ENCODE data around the gene CFAP91.
"Not testable (repeated sequence)": the region's sequence is repeated elsewhere in the genome, so short reads cannot be mapped to it uniquely, and the experiment has no call there.

CFAP91 gene

DNA sequence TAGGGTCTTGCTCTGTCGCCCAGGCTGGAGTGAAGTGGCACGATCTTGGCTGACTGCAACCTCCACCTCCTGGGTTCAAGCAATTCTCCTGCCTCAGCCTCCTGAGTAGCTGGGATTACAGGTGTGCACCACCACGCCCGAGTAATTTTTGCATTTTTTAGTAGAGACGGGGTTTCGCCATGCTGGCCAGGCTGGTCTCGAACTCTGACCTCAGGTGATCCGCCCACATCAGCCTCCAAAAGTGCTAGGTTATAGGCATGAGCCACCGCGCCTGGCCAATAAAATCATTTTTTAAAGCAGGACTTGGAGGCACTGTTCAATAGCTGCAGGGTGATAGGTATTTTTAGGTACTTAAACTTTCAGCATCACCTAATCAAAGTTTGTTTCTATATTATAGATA lies 24.6 kb upstream of the CFAP91 start:
- not testable (repeated sequence) for DNase-seq

DNA sequence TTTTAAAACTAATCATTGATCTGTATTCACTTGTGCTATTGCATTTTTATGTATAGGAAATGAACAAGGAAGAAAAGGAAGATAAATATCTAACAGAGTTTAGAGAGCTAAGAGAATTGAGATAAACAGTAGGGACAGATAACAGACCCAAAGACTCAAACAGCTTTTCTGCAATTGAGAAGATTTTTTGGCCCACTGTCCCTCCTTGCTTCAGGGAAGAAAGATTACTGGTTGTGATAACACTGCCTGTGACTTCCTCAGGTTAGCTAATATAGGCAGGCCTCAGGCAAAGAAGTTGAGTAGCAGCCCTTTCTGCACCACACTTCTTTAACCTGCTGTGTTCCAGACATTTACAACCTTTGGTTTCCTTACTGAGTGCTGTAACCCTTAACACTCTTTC lies 22.9 kb upstream of the CFAP91 start:
- no peak for DNase-seq

DNA sequence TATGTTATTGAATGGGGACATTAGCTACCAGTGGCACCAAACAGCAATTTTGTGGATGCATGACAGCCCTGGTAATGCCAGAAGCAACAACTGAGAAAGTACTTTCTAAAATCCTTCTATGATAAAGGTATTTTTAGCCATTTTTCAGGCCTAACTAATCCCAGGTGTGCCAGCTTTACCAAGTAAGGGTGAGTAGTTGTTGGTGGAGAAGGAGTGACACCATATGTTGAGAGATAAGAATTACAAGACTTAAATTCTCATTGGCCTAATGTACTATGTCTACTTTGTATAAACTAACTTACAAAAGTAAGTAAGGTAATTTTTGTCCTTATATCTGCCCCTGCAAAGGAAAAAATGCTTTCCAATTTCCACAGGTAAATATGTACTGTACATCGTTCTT lies 21.5 kb upstream of the CFAP91 start:
- DNase-seq: peak; percentile 40

DNA sequence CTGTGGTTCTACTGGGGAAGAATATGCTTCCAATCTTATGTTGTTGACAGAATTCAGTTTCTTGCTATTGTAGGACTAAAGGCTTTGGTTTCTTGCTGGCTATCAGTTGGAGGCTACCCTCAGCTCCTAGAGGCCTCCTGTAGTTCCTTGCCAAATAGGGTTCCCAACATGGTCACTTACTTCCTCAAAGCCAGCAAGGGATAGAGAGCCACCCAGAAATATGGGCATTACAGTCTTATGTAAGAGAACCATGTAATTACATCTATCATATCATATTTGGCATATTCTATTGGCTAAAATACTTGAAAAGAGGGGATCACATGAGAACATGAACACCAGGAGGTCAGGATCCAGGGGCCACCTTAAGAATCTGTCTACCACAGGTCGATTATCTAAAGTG lies 19.4 kb upstream of the CFAP91 start:
- no peak for DNase-seq

DNA sequence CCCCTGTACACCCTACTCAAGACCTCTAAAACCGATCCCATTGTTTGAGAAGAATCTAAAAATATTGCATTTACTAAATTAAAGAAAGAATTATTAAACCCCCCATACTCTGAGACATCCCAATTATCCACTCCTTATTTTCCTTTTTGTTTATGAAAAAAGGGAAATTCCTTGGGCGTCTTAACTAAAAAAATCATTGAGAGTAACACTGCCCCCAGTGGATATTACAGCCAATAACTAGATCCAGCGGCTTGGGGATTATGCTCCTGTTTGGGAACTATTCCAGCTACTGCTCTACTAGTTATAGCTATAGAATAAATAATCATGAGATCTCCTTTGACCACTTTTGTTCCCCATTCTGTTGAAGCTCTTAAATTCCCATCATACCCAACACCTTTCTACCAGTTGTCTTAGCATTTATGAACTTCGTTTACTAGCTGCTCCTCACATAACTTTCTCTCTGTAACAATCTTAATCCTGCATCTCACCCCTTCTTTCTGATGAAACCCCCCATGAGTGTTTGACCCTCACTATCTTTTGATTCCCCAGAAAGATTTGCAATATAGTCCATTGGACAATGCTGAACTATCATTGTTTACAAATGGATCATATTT lies 12.7 kb upstream of the CFAP91 start:
- DNase-seq: no peak

DNA sequence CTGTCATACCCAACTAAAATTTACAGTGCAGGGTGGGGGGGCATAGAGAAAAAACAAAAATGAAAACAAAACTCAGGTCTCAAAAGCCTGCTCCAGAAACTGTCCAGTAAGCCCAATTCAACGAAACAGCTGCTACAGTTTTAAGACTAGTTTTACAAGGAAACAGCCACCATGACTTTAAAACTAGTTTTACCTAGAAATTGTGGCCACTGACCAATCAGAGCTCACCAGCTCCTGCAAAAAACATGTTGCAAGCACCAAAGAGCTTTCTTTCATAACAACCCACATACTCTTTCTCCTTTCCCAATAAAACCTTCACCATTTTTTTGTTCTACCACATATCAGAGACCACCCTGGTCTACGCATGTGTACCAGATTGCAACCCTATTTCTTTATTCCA lies 7.3 kb upstream of the CFAP91 start:
- no peak for DNase-seq

DNA sequence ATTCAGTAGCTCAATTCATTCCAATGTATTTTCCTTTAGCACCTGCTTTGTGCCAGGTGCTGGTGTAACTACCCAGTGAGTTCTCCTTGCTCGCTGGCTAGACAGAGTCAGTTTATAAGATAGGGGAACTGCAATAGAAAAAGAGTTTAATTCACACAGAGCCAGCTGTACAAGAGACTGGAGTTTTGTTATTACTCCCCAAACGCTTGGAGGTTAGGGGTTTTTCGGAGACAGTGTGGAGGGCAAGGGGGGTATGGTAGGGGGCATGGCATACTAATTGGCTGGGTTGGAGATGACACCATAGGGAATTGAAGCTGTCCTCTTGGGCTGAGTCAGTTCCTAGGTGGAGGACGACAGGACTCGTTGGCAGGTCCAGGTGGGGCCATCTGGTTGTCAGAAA lies 5.4 kb upstream of the CFAP91 start:
- DNase-seq: no peak

DNA sequence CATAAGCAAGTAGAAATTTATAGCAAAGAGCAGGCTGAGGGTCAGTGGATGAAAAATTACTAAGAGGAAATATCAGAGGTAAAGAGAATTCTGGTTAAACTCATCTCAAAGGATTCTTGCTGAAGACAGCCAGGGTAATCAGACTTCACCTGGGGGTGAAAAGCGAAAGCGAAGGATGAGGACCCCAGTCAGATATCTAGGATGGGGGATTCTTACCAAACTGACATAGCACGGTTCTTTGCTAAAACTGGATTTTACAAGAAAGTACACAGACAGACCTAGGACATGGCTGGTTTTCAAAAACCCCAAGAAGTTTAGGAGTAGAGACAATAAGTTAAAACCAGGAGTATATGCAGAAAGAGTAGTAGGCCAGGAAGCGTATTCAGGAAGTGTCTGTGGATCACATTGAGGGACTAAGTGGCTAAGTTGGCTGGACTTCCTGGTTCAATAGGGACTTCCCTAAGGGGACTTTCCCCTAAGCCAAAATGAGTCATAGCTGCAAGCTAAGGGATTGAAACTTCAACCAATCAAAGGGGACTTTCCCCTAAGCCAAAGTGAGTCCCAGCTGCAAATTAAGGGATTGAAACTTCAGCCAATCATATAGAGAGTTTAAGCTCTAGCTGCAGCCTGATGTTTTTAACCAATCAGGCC lies 2.4 kb upstream of the CFAP91 start:
- DNase-seq: peak; percentile 74

DNA sequence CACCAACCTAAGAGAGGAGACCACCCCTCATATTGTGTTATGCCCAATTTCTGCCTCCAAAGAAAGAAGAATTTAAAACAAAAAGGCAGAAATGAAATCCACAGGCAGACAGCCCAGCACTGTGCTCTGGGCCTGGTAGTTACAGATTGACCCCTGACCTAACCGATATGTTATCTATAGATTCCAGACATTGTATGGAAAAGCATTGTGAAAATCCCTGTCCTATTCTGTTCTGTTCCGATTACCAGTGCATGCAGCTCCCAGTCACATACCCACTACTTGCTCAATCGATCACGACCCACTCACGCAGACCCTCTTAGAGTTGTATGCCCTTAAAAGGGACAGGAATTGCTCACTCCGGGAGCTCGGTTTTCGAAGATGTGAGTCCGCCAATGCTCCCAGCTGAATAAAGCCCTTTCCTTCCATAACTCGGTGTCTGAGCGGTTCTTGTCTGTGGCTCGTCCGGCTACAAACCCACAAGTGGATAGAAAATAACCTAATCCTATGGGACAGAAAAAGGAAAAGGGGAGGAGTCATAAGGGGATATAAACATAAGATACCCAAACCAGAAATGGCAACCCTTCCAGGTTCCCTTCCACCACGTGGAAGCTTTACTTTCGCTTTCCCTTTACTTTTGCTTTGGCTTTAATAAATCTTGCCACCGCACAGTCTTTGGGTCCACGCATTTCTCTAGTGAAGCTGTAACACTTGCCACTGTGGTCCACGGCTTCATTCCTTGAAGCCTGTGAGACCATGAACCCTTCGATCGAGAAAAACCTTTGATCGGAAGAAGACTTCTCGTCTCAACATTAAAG lies 1.7 kb upstream of the CFAP91 start:
- DNase-seq: peak; percentile 16

DNA sequence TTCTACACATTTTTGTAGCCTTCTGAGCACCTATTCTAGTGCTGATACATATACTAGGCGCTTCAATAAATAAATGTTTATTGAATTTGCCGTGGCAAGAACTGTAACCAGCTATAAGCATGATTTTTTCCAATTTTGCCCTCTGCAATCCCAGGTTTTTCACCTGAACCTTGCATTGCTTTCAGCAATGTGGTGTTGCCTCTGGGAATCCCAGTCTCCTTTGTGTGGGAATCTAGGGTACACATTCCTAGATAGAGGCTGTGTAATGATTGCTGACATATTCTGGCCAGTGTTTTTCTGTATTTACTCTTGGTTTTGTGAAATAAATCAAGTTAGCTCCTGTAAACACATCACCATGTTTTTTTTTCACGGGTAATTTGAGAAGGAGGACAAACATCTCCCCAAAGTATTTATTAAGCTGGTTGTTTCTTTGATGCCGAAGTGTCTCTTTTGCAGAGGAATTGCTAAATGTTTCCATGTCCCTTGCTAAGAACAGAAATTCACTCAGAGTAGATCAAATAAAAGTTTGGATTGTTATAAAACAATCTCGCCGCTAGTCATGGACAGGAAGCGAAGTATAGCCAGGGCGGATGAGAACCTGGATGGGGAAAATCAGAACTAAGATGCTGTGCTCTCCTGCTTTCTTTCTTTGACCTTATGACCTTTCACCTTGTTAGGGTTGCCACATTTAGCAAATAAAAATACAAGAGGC lies 1.2 kb downstream of the CFAP91 start:
- DNase-seq: no peak

DNA sequence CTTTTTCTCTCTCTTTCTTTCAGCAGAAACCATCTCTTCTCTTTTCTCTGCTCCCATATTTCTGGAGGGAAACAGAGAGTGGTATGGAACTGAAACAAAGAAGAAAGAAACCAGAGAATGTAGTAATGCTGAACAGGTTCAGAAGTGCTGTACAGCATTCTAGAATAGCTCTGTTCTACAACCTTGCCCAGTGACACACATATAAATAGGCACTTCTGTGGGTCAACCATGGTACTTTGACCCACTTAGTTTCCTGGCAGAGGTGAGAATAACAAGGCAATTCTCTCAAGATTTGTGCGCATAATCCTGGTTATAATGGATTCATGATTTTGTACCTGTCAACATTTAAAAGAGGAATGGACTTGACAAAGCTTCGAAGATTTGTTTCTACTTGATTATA lies 12.3 kb downstream of the CFAP91 start:
- DNase-seq: no peak

DNA sequence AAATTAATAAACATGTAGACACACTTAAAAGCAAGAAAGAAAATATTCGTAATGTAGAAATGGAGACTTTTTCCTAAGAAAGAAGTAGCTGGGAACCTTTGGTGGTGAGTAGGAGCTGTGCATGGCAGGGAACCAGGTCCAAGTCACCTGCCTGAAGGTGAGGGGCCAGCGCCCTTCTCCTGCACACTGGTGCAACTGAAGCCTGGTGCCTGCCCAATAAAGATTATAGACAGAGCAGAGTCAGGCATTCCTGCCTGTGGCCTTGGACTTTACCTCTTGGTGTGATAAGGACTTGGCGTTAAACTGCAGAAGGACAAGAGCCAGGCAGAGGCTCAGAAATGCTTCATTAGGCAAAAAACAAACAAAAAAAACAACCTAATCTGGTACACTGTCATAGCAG lies 14.2 kb downstream of the CFAP91 start:
- DNase-seq: no peak

DNA sequence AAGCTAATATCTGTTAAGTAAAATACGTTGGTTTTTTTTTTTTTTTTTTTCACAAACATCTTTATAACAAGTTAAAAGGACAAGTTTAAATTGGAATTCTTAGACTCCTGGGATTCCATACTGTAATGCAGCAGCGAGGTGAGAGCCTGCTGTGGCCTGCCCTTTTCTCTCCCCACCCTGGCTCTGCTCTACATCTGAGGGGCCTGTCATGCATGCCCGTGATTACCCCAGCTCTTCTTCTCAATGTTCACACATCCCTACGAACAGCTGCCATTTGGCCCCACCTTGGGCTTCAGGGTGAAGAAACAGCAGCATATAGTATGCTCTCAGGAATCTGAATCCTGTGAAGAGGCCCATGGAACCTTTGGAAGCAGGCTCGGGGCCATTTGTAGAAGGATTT lies 14.7 kb downstream of the CFAP91 start:
- no peak for DNase-seq

DNA sequence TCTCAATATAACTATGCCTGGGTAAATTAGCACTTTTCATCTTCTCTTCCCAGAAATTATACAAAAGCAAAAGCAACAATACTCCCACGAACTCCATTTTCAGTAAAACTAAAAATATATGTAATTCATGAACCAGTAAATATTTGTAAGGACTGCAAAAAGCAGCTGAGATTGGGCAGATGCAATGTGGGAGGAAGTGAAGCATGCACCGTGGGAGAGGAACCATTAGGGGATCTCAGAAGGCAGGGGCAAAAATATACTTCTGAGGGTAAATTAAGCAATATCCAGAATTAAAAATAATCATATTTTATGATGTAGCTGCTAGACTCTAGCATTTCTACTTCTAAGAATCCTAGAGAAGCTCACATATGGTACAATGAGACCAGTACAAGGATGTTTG lies 20.2 kb downstream of the CFAP91 start:
- DNase-seq: no peak

DNA sequence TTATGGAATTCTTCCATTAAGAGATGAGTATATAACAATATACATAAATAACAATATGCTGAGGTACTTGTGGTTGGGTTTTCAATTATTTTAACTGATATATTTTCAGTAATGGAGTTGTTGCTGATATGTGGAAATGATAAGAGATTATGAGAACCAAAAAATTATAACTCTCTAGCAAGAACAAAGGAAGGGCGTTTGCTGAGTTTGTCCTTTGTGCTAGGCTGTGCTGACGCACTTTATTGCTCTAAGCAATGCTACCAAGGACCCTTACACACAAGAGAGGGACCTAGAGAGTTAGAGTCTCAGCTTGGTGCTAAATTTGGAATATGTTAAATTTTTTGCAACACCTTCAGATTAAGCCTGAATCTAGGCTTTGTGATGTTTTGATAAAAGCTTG lies 24.1 kb downstream of the CFAP91 start:
- DNase-seq: no peak

DNA sequence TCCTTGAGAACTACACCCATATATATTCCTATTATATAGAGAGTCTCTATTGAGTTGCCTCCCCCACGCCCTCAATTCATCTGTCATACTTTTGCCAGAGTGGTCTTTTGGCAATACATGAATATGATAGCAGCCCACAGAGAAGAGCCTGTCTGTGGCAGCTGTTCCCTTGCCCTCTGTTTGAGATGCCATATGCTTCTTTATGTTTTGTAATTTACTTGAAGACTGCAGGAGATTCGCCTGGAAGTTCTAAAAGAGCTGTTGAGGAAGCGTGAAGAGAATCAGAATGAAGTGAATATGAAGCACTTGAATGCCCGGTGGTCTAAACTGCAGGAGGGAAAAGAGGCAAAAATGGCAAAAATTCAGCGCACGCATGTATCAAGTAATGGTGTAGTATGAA lies 27.2 kb downstream of the CFAP91 start:
- no peak for DNase-seq

DNA sequence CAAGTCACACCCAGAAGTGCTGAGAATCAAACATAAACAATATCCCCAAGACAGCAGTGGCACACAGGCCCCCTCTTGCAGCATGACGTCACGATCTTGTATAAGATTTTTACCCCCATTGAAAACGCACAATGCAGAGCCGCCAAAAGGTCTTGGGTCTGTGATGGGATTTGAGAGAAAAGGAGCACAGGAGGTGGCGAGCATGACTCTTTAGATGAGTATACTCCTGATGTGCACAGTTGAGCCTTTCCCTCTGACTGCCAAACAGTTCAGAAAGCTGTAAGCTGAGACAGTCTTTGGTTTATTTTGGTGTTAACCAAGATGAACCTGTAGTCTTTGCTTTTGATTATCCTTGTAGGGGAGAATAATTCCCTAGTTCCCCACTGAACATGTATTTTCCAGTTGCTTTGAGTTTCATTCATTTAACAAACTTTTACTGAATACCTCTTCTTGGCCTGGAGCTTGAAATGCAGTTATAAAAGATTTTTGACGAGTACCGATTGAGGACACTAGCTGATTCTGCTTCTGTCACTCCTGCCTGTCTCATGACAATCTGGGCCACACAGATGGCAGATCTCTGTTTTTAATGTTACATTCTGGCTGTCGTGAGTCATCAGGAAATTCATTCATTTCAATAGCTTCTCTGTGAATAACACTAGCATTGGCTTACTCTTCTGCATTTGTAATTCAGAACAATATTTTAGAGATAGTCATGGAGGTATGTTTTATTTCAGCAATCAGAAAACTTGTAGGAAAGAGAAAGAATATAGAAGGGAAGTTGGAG lies 28.9 kb downstream of the CFAP91 start:
- DNase-seq: no peak

DNA sequence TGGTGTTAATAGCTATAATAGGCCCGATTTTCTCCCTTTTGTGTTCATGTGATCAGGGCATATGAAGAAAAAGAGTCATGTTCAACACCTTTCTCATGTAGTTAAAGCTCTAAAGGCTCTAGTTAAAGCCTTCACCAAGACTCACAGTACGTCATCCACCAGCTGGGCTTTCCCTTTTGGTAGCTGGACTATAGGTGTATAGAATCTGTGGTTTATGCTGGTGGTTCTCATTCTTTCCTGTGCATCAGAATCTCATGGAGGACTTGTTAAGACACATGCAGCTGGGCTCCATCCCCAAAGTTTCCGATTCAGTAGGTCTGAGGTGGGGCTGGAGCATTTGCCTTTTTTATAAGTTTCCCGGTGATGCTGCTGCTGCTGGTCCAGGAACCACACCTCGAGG lies 31.0 kb downstream of the CFAP91 start:
- no peak for DNase-seq

DNA sequence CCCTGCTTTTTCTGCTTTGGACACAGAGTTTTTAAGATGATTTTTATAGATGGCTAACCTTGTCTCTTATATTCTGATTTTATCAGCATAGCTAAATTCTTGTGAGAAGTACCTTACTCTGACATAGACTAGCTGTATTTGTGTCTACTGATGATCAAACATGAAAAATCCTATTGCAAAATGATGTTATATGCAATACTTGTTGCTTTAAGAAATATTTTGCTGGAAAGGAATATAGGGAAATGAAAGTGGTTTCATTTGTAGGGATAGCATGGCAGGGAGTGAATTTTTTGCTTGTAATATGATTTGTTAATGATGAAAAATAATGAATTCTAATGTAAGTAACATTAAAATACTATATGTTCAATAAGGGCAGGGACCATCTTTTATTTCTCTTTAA lies 35.9 kb downstream of the CFAP91 start:
- DNase-seq: no peak

DNA sequence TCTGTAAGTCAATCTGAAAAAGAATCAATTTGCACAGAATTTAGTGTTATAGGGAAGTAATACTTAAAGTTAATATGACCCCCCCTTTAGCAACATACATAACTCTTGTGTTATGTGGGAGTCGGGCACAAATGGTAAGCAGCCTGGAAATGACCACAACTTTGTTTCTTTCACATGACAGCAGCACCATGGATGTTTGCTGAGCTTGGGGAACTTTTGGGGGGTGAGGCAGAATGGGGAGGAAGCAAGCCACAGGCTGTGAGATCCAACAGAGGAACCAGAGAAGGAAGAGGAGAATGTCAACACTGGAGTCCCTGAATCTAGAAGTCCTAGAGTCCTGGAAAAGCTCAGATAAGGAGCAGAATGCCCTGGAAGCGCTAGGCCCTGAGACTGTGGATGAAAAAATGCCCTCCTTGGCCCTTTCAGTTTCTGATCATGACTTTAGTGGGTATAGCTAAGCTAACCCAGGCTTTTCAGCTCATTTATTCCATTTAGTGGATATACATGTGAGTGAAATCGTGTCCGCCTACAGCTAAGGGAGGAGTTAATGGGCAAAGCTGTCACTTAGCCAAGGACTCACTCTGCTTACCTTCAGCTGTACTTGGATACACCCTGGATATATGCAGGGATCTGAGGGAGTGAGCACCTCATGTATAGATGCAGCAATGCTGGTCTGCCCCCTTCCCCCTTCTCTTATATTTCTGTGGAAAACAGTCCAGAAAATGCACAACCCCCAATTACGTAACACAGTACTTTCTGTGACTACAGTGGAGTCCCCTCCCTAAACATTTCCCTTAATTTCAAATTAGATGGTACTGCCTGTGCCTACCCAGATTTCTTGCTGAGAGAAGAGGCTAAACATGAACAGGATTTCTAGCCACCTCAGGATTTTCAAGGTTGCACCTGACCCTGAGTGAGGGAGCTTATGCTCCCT lies 39.1 kb downstream of the CFAP91 start:
- DNase-seq: no peak

DNA sequence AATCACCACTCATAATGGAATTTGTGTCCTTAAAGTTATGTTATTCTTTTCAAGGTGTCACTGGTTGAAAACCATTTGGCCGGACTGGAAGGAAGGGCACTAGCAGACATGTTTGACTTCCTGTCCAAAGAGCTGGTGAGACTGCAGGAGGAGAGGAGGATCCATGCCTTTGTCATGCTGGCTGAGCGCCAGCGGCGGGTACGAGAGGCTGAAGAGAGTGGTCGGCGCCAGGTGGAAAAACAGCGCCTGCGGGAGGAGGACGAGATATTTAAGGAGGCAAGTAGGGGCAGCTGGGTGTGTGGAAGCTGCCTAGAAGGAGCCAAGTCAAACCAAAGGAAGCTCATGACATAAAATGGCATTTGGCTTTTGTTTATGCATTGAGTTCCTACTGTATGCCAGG lies 41.1 kb downstream of the CFAP91 start:
- no peak for DNase-seq

DNA sequence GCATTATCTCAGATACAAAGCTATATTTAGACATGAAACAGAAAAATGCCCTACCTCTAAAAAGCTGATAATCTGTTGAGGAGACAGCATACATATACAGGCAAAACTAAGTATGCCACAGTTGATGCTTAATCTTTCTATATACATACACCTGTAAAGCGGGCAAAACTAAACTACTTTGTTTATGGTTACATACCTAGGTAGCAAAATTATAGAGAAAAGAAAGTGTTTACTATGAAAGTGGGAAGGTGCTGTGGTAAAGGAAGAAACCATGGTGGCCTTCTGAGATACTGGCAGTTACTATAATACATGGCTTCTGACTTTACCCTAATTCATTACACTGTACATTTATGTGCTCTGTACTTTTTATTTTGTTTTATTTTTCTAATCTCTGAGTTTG lies 43.1 kb downstream of the CFAP91 start:
- no peak for DNase-seq

Data from CD4-positive, alpha-beta T cell treated with Interleukin-17A for 1 hour (primary cell).